Middle frontal gyrus (tissue), 1 donor: ENCODE results near the gene DUSP19.
A peak's percentile ranks its signal among the peaks of the same experiment; 100 is the strongest.

Experiments used
- DNase-seq: peaks from one replicate; pipeline ENCODE4 v3.0.0-alpha.2; 2015; ENCODE audit warnings: low spot score; ENCODE audit errors: extremely low spot score

DUSP19 gene

DNA sequence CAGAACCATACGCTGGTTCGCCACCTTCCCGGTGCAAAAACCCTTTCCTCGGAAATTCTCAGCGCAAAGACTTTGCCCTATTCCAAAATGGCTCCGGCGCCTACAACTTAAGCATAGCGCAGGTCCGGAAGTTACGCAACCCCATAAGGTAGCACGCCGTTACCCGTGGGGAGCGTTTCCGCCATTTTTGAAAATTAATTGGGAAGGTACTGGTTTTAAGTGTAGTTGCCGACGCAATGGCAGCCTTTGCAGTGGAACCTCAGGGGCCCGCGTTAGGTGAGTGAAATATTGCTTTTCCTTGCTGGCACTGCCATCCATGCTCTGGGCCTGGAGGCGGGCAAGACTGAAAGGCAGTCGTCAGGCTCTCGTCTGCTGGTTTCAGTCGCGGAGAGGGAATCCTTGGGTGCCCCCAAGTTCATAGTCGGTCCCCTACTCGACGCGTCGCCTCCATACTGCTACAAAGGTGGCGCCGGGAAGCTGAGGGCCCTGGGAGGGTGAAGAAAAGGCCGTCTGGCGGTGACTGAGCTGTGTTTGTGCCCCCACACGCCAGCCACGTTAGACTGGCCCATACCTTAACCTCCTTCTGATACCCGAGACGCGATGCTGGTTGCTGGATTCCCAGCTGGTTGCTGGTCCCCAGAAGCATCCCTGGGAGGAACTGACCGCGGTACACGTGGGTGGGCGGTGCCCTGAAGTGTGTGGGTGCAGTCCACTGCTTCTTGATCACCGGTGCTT lies 45.8 kb downstream of the DUSP19 start, which contains the start of gene NUP35:
Gene NUP35, plus strand, starts transcription at position 222 of the 735 bp plus-strand sequence. Its CDS starts 15 bp downstream, at position 237.
- DNase-seq = peak; percentile 88

GRCh38 chr2:183124957-183125255 lies 46.4 kb downstream of the DUSP19 start:
- DNase-seq = no peak

DNA sequence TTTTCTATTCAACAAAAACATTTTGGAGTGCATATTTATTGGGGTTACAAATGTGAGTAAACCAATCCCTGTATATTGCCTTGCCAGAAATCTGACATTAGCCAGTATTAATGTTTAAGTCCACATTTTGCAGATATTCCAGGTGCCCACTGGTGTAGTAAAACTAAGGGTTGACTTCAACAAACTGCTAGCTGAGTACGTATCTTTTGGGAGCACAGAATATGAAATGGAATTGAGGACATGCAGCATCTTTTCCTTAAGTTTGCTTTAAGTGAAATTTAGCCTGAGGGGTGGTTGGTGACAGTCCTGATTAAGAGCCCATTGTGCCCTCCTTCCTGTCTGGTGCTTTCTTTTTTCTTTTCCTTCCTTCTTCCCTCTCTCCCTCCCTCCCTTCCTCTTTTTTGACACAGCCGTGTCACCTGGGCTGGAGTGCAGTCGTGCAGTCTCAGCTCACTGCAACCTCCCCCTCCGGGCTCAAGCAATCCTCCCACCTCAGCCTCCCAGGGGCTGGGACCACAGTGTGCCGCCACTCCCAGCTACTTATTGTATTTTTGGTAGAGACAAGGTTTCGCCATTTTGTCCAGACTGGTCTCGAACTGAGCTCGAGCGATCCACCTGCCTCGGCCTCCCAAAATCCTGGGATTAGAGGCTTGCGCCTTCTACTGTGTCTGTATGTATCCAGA lies 47.3 kb downstream of the DUSP19 start:
- no peak for DNase-seq

DNA sequence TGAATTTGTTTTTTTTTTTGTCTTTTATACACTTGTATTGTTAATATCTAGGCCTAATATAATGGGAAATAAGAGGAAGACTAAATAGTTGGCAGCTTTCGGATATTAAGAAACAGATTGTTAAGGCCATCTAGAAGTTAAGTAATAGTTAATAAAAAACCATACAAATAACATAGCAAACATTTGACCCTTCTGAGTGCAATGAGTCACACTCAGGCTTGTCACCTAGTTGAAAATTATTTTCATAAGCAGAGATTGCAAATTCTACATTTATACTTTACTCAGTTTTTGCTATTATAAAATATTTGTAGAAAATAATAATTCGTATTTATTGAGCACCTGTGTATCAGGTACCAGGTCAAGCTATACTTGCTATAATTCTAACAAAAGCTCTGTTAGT lies 48.1 kb downstream of the DUSP19 start:
- DNase-seq = no peak

- DNase-seq = no peak
Observed at GRCh38 chr2:183134016-183134415, 55.5 kb downstream of the DUSP19 start.

DNA sequence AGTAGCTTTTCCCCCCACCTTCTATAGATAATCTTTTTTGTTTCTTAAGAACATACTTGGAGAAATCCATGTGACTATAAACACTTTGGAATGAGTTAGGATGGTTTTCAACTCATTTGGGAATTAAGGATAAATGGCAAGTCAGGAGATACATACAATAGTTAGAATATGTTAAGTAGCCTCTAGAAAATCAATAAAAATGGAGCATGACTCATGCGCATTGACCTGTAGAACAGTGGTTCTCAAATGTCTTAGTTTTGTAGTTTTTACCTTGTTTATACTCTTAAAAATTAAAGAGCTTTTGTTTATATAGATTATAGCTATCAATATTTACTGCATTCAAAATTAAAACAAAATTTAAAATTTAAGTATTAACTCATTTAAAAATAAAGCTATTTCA lies 70.4 kb downstream of the DUSP19 start:
- DNase-seq = no peak

DNA sequence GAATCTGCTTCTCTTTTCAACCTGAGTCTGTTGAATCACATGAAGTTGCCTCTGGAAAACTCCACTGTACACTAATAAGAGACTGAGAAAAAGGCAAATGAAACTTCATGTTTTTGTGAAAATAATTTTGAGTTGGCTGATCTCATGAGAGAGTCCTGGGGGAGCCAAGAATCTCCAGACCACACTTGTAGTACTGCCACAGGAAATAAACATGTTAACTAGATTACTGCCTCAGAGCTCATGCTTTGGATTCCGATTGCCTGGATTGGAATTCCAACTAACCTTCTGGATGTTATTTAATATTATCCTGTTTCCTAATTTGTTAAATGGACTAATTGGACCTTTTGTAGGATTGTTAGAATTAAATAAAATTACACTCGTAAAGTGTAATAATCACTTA lies 70.9 kb downstream of the DUSP19 start:
- no peak for DNase-seq
